ENCODE measurements around the gene VIPR2. TPM values are rescaled to one million over a fixed set of nuclear protein-coding genes. Genes with fewer than 3 reads are reported as not detected.
"Not testable (repeated sequence)": the region's sequence is repeated elsewhere in the genome, so short reads cannot be mapped to it uniquely, and the experiment has no call there.

VIPR2 gene
- total RNA-seq, 1 experiment from 2014 or later = not detected

- H3K27me3 ChIP-seq (replicated peaks) = no peaks in the 10 kb centered on the region; the same call in 1 of the 2 replicates
- no peaks in the 10 kb centered on the region for H3K36me3 ChIP-seq
- no peaks in the 10 kb centered on the region for H3K4me1 ChIP-seq (replicated peaks)
- H3K27ac ChIP-seq = no peak overlapping the region
- no peak overlapping the region for H3K4me3 ChIP-seq
- H3K9me3 ChIP-seq (replicated peaks) = no peaks in the 10 kb centered on the region
- DNase-seq (ENCODE audit: low read depth in 1 of 2, low spot score in 2 of 2) = no peak
Measured at GRCh38 chr7:159105832-159106811, 38.5 kb downstream of the VIPR2 start.

GRCh38 chr7:159105066-159105780 lies 39.4 kb downstream of the VIPR2 start:
- Histone ChIP-seq H3K4me1 (replicated peaks) (no peaks in the 10 kb centered on the region), H3K36me3 (no peaks in the 10 kb centered on the region), H3K27ac (no peak overlapping the region), H3K4me3 (no peak overlapping the region), H3K9me3 (replicated peaks) (no peaks in the 10 kb centered on the region), H3K27me3 (replicated peaks) (no peaks in the 10 kb centered on the region; the same call in 1 of the 2 replicates)
- DNase-seq (ENCODE audit: low read depth in 1 of 2, low spot score in 2 of 2) = no peak

GRCh38 chr7:159104188-159104920 lies 40.3 kb downstream of the VIPR2 start:
- no peaks in the 10 kb centered on the region for H3K9me3 ChIP-seq (replicated peaks)
- no peaks in the 10 kb centered on the region; the same call in 1 of the 2 replicates for H3K27me3 ChIP-seq (replicated peaks)
- H3K4me1 ChIP-seq (replicated peaks) = no peaks in the 10 kb centered on the region
- DNase-seq (ENCODE audit: low read depth in 1 of 2, low spot score in 2 of 2) = no peak
- no peak overlapping the region for H3K27ac ChIP-seq
- H3K4me3 ChIP-seq = no peak overlapping the region
- no peaks in the 10 kb centered on the region for H3K36me3 ChIP-seq

GRCh38 chr7:159103382-159104187 lies 41.1 kb downstream of the VIPR2 start:
- no peak for DNase-seq (ENCODE audit: low read depth in 1 of 2, low spot score in 2 of 2)
- Histone ChIP-seq H3K4me3 (no peak overlapping the region), H3K4me1 (replicated peaks) (no peaks in the 10 kb centered on the region), H3K9me3 (replicated peaks) (no peaks in the 10 kb centered on the region), H3K27ac (no peak overlapping the region), H3K36me3 (no peaks in the 10 kb centered on the region), H3K27me3 (replicated peaks) (no peaks in the 10 kb centered on the region; the same call in 1 of the 2 replicates)

- Histone ChIP-seq H3K9me3 (replicated peaks) (no peaks in the 10 kb centered on the region), H3K4me3 (no peak overlapping the region), H3K36me3 (no peaks in the 10 kb centered on the region), H3K4me1 (replicated peaks) (no peaks in the 10 kb centered on the region), H3K27ac (no peak overlapping the region), H3K27me3 (replicated peaks) (no peaks in the 10 kb centered on the region)
- DNase-seq (ENCODE audit: low read depth in 1 of 2, low spot score in 2 of 2) = no peak
Measured at GRCh38 chr7:159102681-159103381, 41.8 kb downstream of the VIPR2 start.

GRCh38 chr7:159101661-159102091 lies 43.0 kb downstream of the VIPR2 start:
- not testable (repeated sequence) for H3K36me3 ChIP-seq; H3K27me3 ChIP-seq (replicated peaks); DNase-seq (ENCODE audit: low read depth in 1 of 2, low spot score in 2 of 2); H3K4me3 ChIP-seq; H3K4me1 ChIP-seq (replicated peaks); H3K27ac ChIP-seq; H3K9me3 ChIP-seq (replicated peaks)

GRCh38 chr7:159101083-159101395 lies 43.6 kb downstream of the VIPR2 start:
- DNase-seq (ENCODE audit: low read depth in 1 of 2, low spot score in 2 of 2) = peak in 1 of 2 experiments; percentile 13
- H3K9me3 ChIP-seq (replicated peaks); H3K4me1 ChIP-seq (replicated peaks): not testable (repeated sequence)

GRCh38 chr7:159100281-159101082 lies 44.2 kb downstream of the VIPR2 start:
- peak in 1 of 2 experiments; percentile 13 for DNase-seq (ENCODE audit: low read depth in 1 of 2, low spot score in 2 of 2)
- not testable (repeated sequence) for H3K27ac ChIP-seq; H3K4me3 ChIP-seq; H3K9me3 ChIP-seq (replicated peaks); H3K4me1 ChIP-seq (replicated peaks); H3K36me3 ChIP-seq; H3K27me3 ChIP-seq (replicated peaks)

More at GRCh38 chr7:159101083-159101395, 43.6 kb downstream of the VIPR2 start:
- H3K36me3 ChIP-seq; H3K27me3 ChIP-seq (replicated peaks); H3K27ac ChIP-seq; H3K4me3 ChIP-seq: not testable (repeated sequence)

- no peak overlapping the region for H3K27ac ChIP-seq
- DNase-seq (ENCODE audit: low read depth in 1 of 2, low spot score in 2 of 2) = peak in 1 of 2 experiments; percentile 33
- no peaks in the 10 kb centered on the region for H3K9me3 ChIP-seq (replicated peaks)
- no peaks in the 10 kb centered on the region for H3K4me1 ChIP-seq (replicated peaks)
- H3K36me3 ChIP-seq = no peaks in the 10 kb centered on the region
- H3K27me3 ChIP-seq (replicated peaks) = no peaks in the 10 kb centered on the region
- no peak overlapping the region for H3K4me3 ChIP-seq
Measured at GRCh38 chr7:159099711-159100231, 44.9 kb downstream of the VIPR2 start.

GRCh38 chr7:159098811-159099655 lies 45.6 kb downstream of the VIPR2 start:
- no peaks in the 10 kb centered on the region for H3K36me3 ChIP-seq
- H3K27me3 ChIP-seq (replicated peaks) = no peaks in the 10 kb centered on the region
- H3K27ac ChIP-seq = no peak overlapping the region
- H3K4me3 ChIP-seq = no peak overlapping the region
- no peaks in the 10 kb centered on the region for H3K4me1 ChIP-seq (replicated peaks)
- no peaks in the 10 kb centered on the region for H3K9me3 ChIP-seq (replicated peaks)
- DNase-seq (ENCODE audit: low read depth in 1 of 2, low spot score in 2 of 2) = peak in 1 of 2 experiments; percentile 25

GRCh38 chr7:159098424-159098786 lies 46.3 kb downstream of the VIPR2 start:
- H3K36me3 ChIP-seq = no peaks in the 10 kb centered on the region
- DNase-seq (ENCODE audit: low read depth in 1 of 2, low spot score in 2 of 2) = no peak
- no peak overlapping the region for H3K4me3 ChIP-seq
- H3K4me1 ChIP-seq (replicated peaks) = no peaks in the 10 kb centered on the region
- no peaks in the 10 kb centered on the region for H3K9me3 ChIP-seq (replicated peaks)
- no peaks in the 10 kb centered on the region for H3K27me3 ChIP-seq (replicated peaks)
- H3K27ac ChIP-seq = no peak overlapping the region
